Dendritic cell treated with granulocyte-macrophage colony-stimulating factor and Interleukin-4, amounts not matched to agents 40 ng/mL and 50 ng/mL, for 4 days (primary cell): Measurements from ENCODE around the gene STAT6.

Experiments used
- H3K27ac Mint-ChIP-seq: one replicate; pipeline ENCODE4 v1.8.0; 2022; ENCODE audit warnings: mild to moderate bottlenecking, mixed read lengths
- H3K27me3 Mint-ChIP-seq: one replicate; pipeline ENCODE4 v1.8.0; 2022; ENCODE audit warnings: mild to moderate bottlenecking, mixed read lengths
- H3K36me3 Mint-ChIP-seq: one replicate; pipeline ENCODE4 v1.8.0; 2022; ENCODE audit warnings: low read depth, mixed read lengths
- H3K4me1 Mint-ChIP-seq: one replicate; pipeline ENCODE4 v1.8.0; 2022; ENCODE audit warnings: low read depth, mixed read lengths
- H3K4me3 Mint-ChIP-seq: one replicate; pipeline ENCODE4 v1.8.0; 2022; ENCODE audit warnings: mild to moderate bottlenecking, moderate library complexity, mixed read lengths
- H3K9me3 Mint-ChIP-seq: one replicate; pipeline ENCODE4 v1.8.0; 2022; ENCODE audit warnings: mixed read lengths
- intact Hi-C: fragments of 100-400 bp; cut with micrococcal nuclease; formaldehyde crosslinking; loops from one replicate; pipeline ENCODE4 v1.15.0; 2022

STAT6 gene

GRCh38 chr12:57151741-57152630, 40.8 kb upstream of the STAT6 start:
- Mint-ChIP-seq H3K27ac (peak overlapping the region; percentile 77), H3K4me3 (peak overlapping the region; percentile 41), H3K4me1 (peaks cover 94% of the 10 kb centered on the region), H3K36me3 (peaks cover 80% of the 10 kb centered on the region), H3K9me3 (no peaks in the 10 kb centered on the region), H3K27me3 (no peaks in the 10 kb centered on the region)
- intact Hi-C loops, result no loop called here

- H3K4me3 Mint-ChIP-seq, result no peak overlapping the region
- intact Hi-C loops, result no loop called here
- no peaks in the 10 kb centered on the region for H3K27me3 Mint-ChIP-seq
- peaks cover 96% of the 10 kb centered on the region for H3K4me1 Mint-ChIP-seq
- peaks cover 80% of the 10 kb centered on the region for H3K36me3 Mint-ChIP-seq
- no peaks in the 10 kb centered on the region for H3K9me3 Mint-ChIP-seq
- H3K27ac Mint-ChIP-seq, result peak overlapping the region; percentile 77
These were observed 39.3 kb upstream of the STAT6 start for GRCh38 chr12:57150400-57151000.

GRCh38 chr12:57149245-57149900, 38.2 kb upstream of the STAT6 start:
- Mint-ChIP-seq H3K27me3 (no peaks in the 10 kb centered on the region), H3K9me3 (no peaks in the 10 kb centered on the region), H3K4me3 (peak overlapping the region; percentile 55), H3K36me3 (peaks cover 80% of the 10 kb centered on the region), H3K4me1 (peaks cover 94% of the 10 kb centered on the region), H3K27ac (peak overlapping the region; percentile 77)
- intact Hi-C loops, result no loop called here

- Mint-ChIP-seq H3K4me1 (peaks cover 96% of the 10 kb centered on the region), H3K27me3 (no peaks in the 10 kb centered on the region), H3K9me3 (no peaks in the 10 kb centered on the region), H3K27ac (peak overlapping the region; percentile 77), H3K4me3 (peak overlapping the region; percentile 55), H3K36me3 (peaks cover 82% of the 10 kb centered on the region)
- intact Hi-C loops, result no loop called here
These were observed 37.5 kb upstream of the STAT6 start for GRCh38 chr12:57148469-57149244.

- Mint-ChIP-seq H3K4me3 (no peak within 1 kb of the TSS), H3K27ac (peak within 1 kb of the TSS; percentile 77), H3K4me1 (peaks cover 94% of the 10 kb centered on the region), H3K27me3 (no peaks in the 10 kb centered on the region), H3K9me3 (no peaks in the 10 kb centered on the region), H3K36me3 (peaks cover 88% of the 10 kb centered on the region)
- intact Hi-C loops, result no loop called here
These were observed 36.1 kb upstream of the STAT6 start, which contains the start of gene LRP1-AS for GRCh38 chr12:57146961-57147944. TSS of gene LRP1-AS (minus strand) at chr12:57147619.

GRCh38 chr12:57146092-57146491, 34.9 kb upstream of the STAT6 start:
- Mint-ChIP-seq H3K27me3 (no peaks in the 10 kb centered on the region), H3K27ac (peak overlapping the region; percentile 60), H3K4me3 (no peak overlapping the region), H3K9me3 (no peaks in the 10 kb centered on the region), H3K4me1 (peaks cover 88% of the 10 kb centered on the region), H3K36me3 (peaks cover 91% of the 10 kb centered on the region)
- intact Hi-C loops, result no loop called here

- H3K4me1 Mint-ChIP-seq, result peaks cover 83% of the 10 kb centered on the region
- no peaks in the 10 kb centered on the region for H3K9me3 Mint-ChIP-seq
- H3K27me3 Mint-ChIP-seq, result no peaks in the 10 kb centered on the region
- H3K36me3 Mint-ChIP-seq, result peaks cover 91% of the 10 kb centered on the region
- peak overlapping the region; percentile 17 for H3K27ac Mint-ChIP-seq
- H3K4me3 Mint-ChIP-seq, result no peak overlapping the region
- intact Hi-C loops, result no loop called here
These were observed 34.4 kb upstream of the STAT6 start for GRCh38 chr12:57145460-57146059.

GRCh38 chr12:57143454-57143853, 32.3 kb upstream of the STAT6 start:
- Mint-ChIP-seq H3K9me3 (no peaks in the 10 kb centered on the region), H3K36me3 (peaks cover 99% of the 10 kb centered on the region), H3K4me3 (no peak overlapping the region), H3K27me3 (no peaks in the 10 kb centered on the region), H3K4me1 (peaks cover 81% of the 10 kb centered on the region), H3K27ac (peak overlapping the region; percentile 29)
- intact Hi-C loops, result no loop called here

- peaks cover 81% of the 10 kb centered on the region for H3K4me1 Mint-ChIP-seq
- no peaks in the 10 kb centered on the region for H3K9me3 Mint-ChIP-seq
- H3K4me3 Mint-ChIP-seq, result no peak overlapping the region
- peak overlapping the region; percentile 29 for H3K27ac Mint-ChIP-seq
- peaks cover 99% of the 10 kb centered on the region for H3K36me3 Mint-ChIP-seq
- intact Hi-C loops, result no loop called here
- no peaks in the 10 kb centered on the region for H3K27me3 Mint-ChIP-seq
These were observed 31.6 kb upstream of the STAT6 start for GRCh38 chr12:57142727-57143126.

GRCh38 chr12:57142121-57142520, 31.0 kb upstream of the STAT6 start:
- peaks cover 97% of the 10 kb centered on the region for H3K36me3 Mint-ChIP-seq
- intact Hi-C loops, result no loop called here
- H3K4me3 Mint-ChIP-seq, result no peak overlapping the region
- peaks cover 81% of the 10 kb centered on the region for H3K4me1 Mint-ChIP-seq
- no peaks in the 10 kb centered on the region for H3K9me3 Mint-ChIP-seq
- no peaks in the 10 kb centered on the region for H3K27me3 Mint-ChIP-seq
- H3K27ac Mint-ChIP-seq, result no peak overlapping the region

- H3K36me3 Mint-ChIP-seq, result peaks cover 90% of the 10 kb centered on the region
- intact Hi-C loops, result no loop called here
- peaks cover 81% of the 10 kb centered on the region for H3K4me1 Mint-ChIP-seq
- no peaks in the 10 kb centered on the region for H3K9me3 Mint-ChIP-seq
- no peaks in the 10 kb centered on the region for H3K27me3 Mint-ChIP-seq
- no peak overlapping the region for H3K27ac Mint-ChIP-seq
- H3K4me3 Mint-ChIP-seq, result no peak overlapping the region
These were observed 30.1 kb upstream of the STAT6 start for GRCh38 chr12:57141249-57141648.

- H3K4me3 Mint-ChIP-seq, result no peak overlapping the region
- peak overlapping the region; percentile 59 for H3K27ac Mint-ChIP-seq
- intact Hi-C loops, result no loop called here
- H3K9me3 Mint-ChIP-seq, result no peaks in the 10 kb centered on the region
- peaks cover 90% of the 10 kb centered on the region for H3K36me3 Mint-ChIP-seq
- H3K4me1 Mint-ChIP-seq, result peaks cover 77% of the 10 kb centered on the region
- H3K27me3 Mint-ChIP-seq, result no peaks in the 10 kb centered on the region
These were observed 28.9 kb upstream of the STAT6 start for GRCh38 chr12:57139796-57140649.
